Muscle layer of duodenum (tissue), 2 donors: ENCODE results near the gene NCOA7.
A peak's percentile ranks its signal among the peaks of the same experiment; 100 is the strongest.
"Not testable (repeated sequence)": the region's sequence is repeated elsewhere in the genome, so short reads cannot be mapped to it uniquely, and the experiment has no call there.

Experiments
- H3K27ac ChIP-seq: one replicate; pipeline ENCODE4 v1.7.0; 2013; ENCODE audit warnings: mild to moderate bottlenecking, low read length
- H3K27me3 ChIP-seq: one replicate; pipeline ENCODE4 v1.7.0; 2013; ENCODE audit warnings: low read depth, mild to moderate bottlenecking, control low read depth, low read length
- H3K36me3 ChIP-seq, 2 donors: one replicate each; pipeline ENCODE4 v1.7.0; 2013; ENCODE audit warnings: low read length in 2 of 2, control low read depth in 1 of 2, mild to moderate bottlenecking in 1 of 2; ENCODE audit not compliant: insufficient read depth in 2 of 2, control insufficient read depth in 1 of 2
- H3K4me1 ChIP-seq, 2 donors: one replicate each; pipeline ENCODE4 v1.7.0; 2013; ENCODE audit warnings: low read length in 2 of 2, mild to moderate bottlenecking in 2 of 2, control low read depth in 1 of 2, moderate library complexity in 1 of 2; ENCODE audit not compliant: insufficient read depth in 2 of 2, control insufficient read depth in 1 of 2
- H3K4me3 ChIP-seq, 2 donors: one replicate each; pipeline ENCODE4 v1.7.0; 2013; ENCODE audit warnings: low read length in 2 of 2, low read depth in 1 of 2, mild to moderate bottlenecking in 1 of 2
- H3K9me3 ChIP-seq, 2 donors: one replicate each; pipeline ENCODE4 v1.7.0; 2013; ENCODE audit warnings: low read length in 2 of 2, control low read depth in 1 of 2, mild to moderate bottlenecking in 1 of 2; ENCODE audit not compliant: control insufficient read depth in 1 of 2
- donor health status: healthy.

NCOA7 gene

GRCh38 chr6:125932451-125932795 lies 141.7 kb downstream of the NCOA7 start:
- Histone ChIP-seq H3K27me3 (no peaks in the 10 kb centered on the region), H3K4me1 (no peaks in the 10 kb centered on the region), H3K4me3 (no peak overlapping the region), H3K27ac (no peak overlapping the region), H3K36me3 (peaks cover 8 to 26% of the 10 kb centered on the region in 2 donors), H3K9me3 (no peaks in the 10 kb centered on the region)

GRCh38 chr6:125935520-125935919 lies 144.8 kb downstream of the NCOA7 start:
- H3K27me3 ChIP-seq, H3K27ac ChIP-seq, H3K36me3 ChIP-seq, H3K4me1 ChIP-seq, H3K9me3 ChIP-seq, H3K4me3 ChIP-seq: not testable (repeated sequence)

DNA sequence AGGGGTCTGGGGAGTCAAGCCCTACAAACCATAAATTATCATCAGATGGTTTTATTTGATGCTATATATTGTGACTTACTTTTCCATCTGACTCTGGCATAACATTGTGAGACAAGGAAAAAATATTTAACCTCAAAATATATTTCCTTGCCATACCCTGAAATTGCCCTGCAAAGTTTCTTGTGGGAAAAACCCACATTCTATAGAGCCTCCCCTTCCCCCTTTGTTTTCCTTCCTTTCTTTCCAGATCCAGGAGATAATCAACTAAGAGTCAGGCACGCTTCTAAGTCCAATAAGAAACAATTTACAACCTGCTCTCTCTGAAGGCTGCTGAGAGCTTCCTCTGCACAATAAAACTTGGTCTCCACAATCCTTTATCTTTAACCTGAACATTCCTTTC lies 148.3 kb downstream of the NCOA7 start:
- no peak overlapping the region for H3K27ac ChIP-seq
- H3K4me3 ChIP-seq = no peak overlapping the region
- peaks cover 0 to 7% of the 10 kb centered on the region in 2 donors for H3K4me1 ChIP-seq
- H3K36me3 ChIP-seq = no peaks in the 10 kb centered on the region
- no peaks in the 10 kb centered on the region for H3K9me3 ChIP-seq
- H3K27me3 ChIP-seq = no peaks in the 10 kb centered on the region

- Histone ChIP-seq H3K27ac (no peak overlapping the region), H3K4me1 (peaks cover 1 to 9% of the 10 kb centered on the region in 2 donors), H3K9me3 (no peaks in the 10 kb centered on the region), H3K27me3 (no peaks in the 10 kb centered on the region), H3K4me3 (no peak overlapping the region), H3K36me3 (no peaks in the 10 kb centered on the region)
Measured at GRCh38 chr6:125939791-125940190, 149.0 kb downstream of the NCOA7 start.

DNA sequence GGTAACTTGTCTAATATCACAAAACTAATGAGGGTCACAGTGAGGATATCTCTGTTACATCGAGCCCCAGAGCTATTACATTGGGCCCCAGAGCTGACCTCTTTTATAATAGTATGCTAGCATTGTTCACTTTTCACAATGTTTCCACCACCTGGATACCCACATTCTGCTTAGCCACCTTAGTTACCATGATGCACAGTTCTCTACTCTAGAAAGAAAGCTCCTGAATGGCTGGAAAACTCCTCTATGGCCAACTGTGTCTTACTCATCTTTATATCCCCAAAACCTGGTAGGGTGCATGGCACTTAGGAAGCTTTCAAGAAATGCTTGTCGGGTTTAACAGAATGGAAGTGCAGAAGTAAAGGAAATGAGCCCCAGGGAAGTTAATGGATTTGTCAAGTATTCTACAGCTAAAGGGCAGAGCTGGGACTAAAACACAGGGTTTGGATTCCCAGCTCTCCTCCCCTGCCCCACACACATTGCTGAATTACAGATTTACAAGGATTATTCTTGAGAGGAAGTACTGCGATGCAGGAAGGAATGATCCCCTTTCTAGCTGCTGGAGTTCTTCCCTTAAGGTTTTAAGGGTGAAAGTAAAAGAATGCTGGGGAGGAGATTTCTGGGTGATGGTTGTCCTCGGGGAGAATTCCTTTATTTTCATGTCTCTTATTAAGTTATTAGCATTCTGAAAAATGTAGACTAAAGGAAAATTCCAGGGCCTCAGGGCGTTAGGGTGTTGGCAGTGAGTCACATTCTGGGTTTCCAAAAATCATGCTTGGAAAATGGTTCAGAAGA lies 149.7 kb downstream of the NCOA7 start:
- Histone ChIP-seq H3K4me1 (peaks cover 5 to 15% of the 10 kb centered on the region in 2 donors), H3K27me3 (no peaks in the 10 kb centered on the region), H3K9me3 (no peaks in the 10 kb centered on the region), H3K4me3 (no peak overlapping the region), H3K36me3 (no peaks in the 10 kb centered on the region), H3K27ac (no peak overlapping the region)

DNA sequence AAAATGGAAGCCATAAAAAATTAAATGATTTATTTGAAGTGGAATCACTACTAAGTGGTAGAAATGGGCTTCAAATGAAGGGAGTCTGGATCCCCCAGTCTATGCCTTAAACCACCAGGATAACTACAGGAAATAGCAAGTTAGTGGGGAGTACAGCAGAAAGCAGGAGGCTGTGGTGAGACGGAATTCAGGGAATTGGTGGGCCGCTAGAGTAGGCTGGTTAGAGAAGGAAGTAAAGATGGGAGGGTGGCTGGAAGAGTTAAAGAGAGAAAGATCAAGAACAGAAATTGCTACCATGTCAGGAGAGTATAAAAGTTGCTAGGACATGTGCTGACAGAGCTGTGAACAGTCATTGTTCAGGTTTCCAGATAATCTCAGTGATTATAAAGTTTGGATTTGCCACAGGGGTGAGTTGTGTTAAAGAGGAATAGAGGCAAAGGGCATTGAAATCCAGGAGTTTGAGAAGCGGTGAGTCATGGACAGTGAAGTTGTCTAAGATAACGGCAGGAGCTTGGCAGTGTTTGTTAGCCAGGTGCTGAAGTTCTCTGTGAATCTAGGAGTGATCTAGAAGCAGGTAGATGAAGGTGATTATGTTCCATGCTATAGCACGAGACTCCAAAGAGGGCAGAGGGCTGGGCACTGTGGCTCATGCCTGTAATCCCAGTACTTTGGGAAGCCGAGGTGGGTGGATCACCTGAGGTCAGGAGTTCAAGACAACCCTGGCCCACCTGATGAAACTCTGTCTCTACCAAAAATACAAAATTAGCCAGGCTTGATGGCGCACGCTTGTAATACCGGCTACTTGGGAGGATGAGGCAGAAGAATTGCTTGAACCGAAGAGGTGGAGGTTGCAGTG lies 152.1 kb downstream of the NCOA7 start:
- peak overlapping the region; percentile 87 for H3K27ac ChIP-seq
- H3K4me1 ChIP-seq = peaks cover 5 to 21% of the 10 kb centered on the region in 2 donors
- no peaks in the 10 kb centered on the region for H3K27me3 ChIP-seq
- no peak overlapping the region for H3K4me3 ChIP-seq
- no peaks in the 10 kb centered on the region for H3K36me3 ChIP-seq
- no peaks in the 10 kb centered on the region for H3K9me3 ChIP-seq

- peak overlapping the region; percentile 87 for H3K27ac ChIP-seq
- H3K4me3 ChIP-seq = no peak overlapping the region
- no peaks in the 10 kb centered on the region for H3K27me3 ChIP-seq
- no peaks in the 10 kb centered on the region for H3K9me3 ChIP-seq
- no peaks in the 10 kb centered on the region for H3K36me3 ChIP-seq
- H3K4me1 ChIP-seq = peaks cover 5 to 24% of the 10 kb centered on the region in 2 donors
Measured at GRCh38 chr6:125943528-125944433, 153.0 kb downstream of the NCOA7 start.

DNA sequence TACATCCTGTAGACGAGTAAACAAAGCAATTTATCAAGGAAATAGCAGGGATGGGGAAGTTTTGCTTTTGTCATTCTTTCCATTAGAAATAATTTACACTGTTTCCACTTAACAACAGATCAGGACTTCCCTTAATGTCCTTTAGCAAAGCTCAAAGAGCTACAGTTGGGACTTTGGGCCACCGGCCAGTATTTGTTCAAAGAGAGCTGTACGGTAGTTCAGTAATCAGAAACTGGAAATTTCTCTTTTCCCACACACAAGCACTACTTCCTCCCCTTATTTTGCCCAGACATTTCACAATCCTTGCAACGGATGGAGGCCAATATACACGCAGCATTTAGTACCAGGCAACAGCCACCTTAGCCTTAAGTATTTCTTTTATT lies 153.7 kb downstream of the NCOA7 start:
- Histone ChIP-seq H3K4me3 (no peak overlapping the region), H3K4me1 (peaks cover 5 to 24% of the 10 kb centered on the region in 2 donors), H3K36me3 (no peaks in the 10 kb centered on the region), H3K27me3 (no peaks in the 10 kb centered on the region), H3K27ac (peak overlapping the region; percentile 87), H3K9me3 (no peaks in the 10 kb centered on the region)

DNA sequence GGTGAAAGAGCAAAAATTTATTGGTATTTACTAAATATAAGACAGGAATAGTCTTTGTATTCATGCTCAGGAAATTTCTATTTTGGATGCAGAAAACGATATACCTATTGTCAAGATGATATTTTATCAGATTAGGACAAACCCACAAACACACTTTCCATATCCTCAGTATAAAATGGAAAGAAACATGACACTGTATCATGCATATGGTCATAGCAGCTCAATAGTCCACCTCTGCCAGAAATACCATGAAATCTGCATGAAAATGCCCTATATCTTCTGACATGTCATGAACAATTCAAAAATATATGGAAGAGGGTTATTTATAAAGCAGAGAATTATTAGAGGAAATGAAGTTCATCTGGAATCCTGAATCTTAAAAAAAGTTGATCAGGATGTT lies 154.1 kb downstream of the NCOA7 start:
- Histone ChIP-seq H3K4me1 (peaks cover 5 to 24% of the 10 kb centered on the region in 2 donors), H3K9me3 (no peaks in the 10 kb centered on the region), H3K27me3 (no peaks in the 10 kb centered on the region), H3K4me3 (no peak overlapping the region), H3K27ac (peak overlapping the region; percentile 87), H3K36me3 (no peaks in the 10 kb centered on the region)

DNA sequence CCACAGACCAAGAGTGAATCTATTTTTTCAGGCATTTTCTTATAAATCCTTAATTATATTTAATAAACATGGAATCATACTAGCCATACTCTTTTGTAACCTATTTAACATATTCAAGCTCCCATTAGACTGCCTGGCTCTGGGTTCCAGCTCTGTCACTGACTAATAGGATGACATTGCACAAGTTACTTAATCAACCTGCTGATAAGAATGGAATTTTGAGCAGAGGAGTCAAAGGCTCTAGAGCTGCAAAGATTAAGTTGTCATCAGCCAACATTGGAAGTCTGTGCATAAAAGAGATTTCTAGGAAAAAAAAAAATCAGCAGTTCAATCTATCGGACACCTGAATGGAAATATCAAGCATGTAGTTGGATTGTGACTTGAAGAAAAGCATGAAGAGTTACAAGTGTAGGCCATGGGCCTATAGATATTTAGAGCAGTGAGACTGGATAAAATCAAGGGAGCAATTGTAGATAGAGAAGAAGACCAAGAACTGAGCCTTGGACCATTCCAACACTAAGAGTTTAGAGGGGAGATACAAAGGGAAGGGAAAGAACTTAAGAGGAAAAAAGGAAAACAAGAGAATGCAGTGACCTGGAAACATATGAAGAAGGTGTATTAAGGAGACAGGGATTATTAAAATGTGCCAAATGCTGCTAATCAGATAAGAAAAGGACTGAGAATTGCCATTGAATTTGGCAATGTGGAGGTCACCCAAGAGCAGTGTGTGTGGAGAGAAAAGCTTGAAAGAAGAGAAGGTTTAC lies 154.8 kb downstream of the NCOA7 start:
- Histone ChIP-seq H3K36me3 (no peaks in the 10 kb centered on the region), H3K4me3 (no peak overlapping the region), H3K27me3 (no peaks in the 10 kb centered on the region), H3K9me3 (no peaks in the 10 kb centered on the region), H3K4me1 (peaks cover 5 to 24% of the 10 kb centered on the region in 2 donors), H3K27ac (peak overlapping the region; percentile 87)
